Adrenal gland (tissue), 5 donors: ENCODE results near the gene PRKN.

Experiments used
- POLR2A ChIP-seq, 2 donors: fragments of 450-650 bp; IDR thresholded peaks; one replicate each; pipeline ENCODE4 v1.6.1; 2017; ENCODE audit warnings: antibody characterized with exemption in 2 of 2, mild to moderate bottlenecking in 2 of 2, moderate library complexity in 1 of 2
- TF ChIP-seq, protein P1 (sequence below), 6 experiments: fragments of 450-650 bp in 4 of 6; fragments of 200-600 bp in 2 of 6; sonication (generic) in 1 of 6; IDR thresholded peaks; 1 replicate in 5 of 6; 2 replicates in 1 of 6; pipeline versions ENCODE4 v1.5.1 to v1.8.0; 2016 to 2021; ENCODE audit warnings: antibody characterized with exemption in 6 of 6, mild to moderate bottlenecking in 2 of 6, moderate library complexity in 1 of 6
- donor health status: DM: no; HTN: no; CAD: no.

DNA sequence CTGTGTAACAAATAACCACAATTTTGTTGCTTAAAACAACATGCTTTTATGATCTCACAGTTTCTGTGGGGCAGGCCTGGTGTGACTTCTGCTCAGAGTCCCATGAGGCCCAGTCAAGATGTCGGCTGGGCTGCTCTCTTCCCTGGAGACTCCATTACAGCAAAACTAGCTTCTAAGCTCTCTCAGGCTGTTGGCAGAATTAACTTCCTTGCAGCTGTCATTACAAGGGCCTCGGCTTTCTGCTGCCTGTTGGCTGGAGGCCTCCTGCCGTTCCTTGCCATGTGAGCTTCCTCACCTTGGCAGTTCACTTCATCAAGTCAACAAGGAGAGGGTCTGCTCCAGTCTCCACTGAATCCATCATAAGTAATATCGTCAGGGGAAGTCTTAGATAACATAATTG is 659.2 kb downstream of the PRKN start:
- TF ChIP-seq, protein P1, sequence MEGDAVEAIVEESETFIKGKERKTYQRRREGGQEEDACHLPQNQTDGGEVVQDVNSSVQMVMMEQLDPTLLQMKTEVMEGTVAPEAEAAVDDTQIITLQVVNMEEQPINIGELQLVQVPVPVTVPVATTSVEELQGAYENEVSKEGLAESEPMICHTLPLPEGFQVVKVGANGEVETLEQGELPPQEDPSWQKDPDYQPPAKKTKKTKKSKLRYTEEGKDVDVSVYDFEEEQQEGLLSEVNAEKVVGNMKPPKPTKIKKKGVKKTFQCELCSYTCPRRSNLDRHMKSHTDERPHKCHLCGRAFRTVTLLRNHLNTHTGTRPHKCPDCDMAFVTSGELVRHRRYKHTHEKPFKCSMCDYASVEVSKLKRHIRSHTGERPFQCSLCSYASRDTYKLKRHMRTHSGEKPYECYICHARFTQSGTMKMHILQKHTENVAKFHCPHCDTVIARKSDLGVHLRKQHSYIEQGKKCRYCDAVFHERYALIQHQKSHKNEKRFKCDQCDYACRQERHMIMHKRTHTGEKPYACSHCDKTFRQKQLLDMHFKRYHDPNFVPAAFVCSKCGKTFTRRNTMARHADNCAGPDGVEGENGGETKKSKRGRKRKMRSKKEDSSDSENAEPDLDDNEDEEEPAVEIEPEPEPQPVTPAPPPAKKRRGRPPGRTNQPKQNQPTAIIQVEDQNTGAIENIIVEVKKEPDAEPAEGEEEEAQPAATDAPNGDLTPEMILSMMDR (IDR thresholded peaks at IDR 0.05) = no peak
- no peak for TF ChIP-seq POLR2A (IDR thresholded peaks at IDR 0.05)
